Thoracic aorta (tissue), 2 donors: ENCODE results near the gene SLC49A4. TPM values are rescaled to one million over a fixed set of nuclear protein-coding genes. Genes with fewer than 3 reads are reported as not detected.

ENCODE experiments used
- ATAC-seq: fragments of 150-250 bp; one replicate; pipeline ENCODE4 v1.8.0; 2017; ENCODE audit warnings: low read depth; ENCODE audit not compliant: insufficient number of reproducible peaks, low FRiP score
- DNase-seq: peaks from one replicate; pipeline ENCODE4 v3.0.0-alpha.2; 2020; ENCODE audit warnings: low spot score
- H3K27ac ChIP-seq, 2 donors: fragments of 200-600 bp; sonication (generic); 1 replicate in 1 of 2; 2 replicates in 1 of 2; pipeline ENCODE4 v1.5.1; 2016; ENCODE audit warnings: mild to moderate bottlenecking in 2 of 2, moderate library complexity in 2 of 2
- H3K27me3 ChIP-seq: fragments of 200-600 bp; sonication (generic); replicated peaks from 2 replicates; pipeline ENCODE4 v1.6.0; 2016; ENCODE audit warnings: mild to moderate bottlenecking; ENCODE audit not compliant: insufficient read depth
- H3K36me3 ChIP-seq: fragments of 200-600 bp; sonication (generic); one replicate; pipeline ENCODE4 v1.5.1; 2016
- H3K4me1 ChIP-seq, 2 donors: fragments of 200-600 bp; sonication (generic); 1 replicate in 1 of 2; 2 replicates in 1 of 2; pipeline versions ENCODE4 v1.5.1 to v1.6.0; 2016; ENCODE audit warnings: low read depth in 2 of 2, mild to moderate bottlenecking in 1 of 2; ENCODE audit not compliant: control insufficient read depth in 1 of 2
- H3K4me3 ChIP-seq: fragments of 200-600 bp; sonication (generic); 2 replicates; pipeline ENCODE4 v1.5.1; 2016; ENCODE audit warnings: mild to moderate bottlenecking
- H3K9me3 ChIP-seq: fragments of 200-600 bp; sonication (generic); 2 replicates; pipeline ENCODE4 v1.5.1; 2016
- CTCF ChIP-seq: fragments of 200-600 bp; sonication (generic); IDR thresholded peaks from one replicate; pipeline ENCODE4 v1.5.1; 2019; ENCODE audit warnings: antibody characterized with exemption
- total RNA-seq, 2 donors: library from RNA; depleted of rRNA; stranded (reverse); fragments of >200 nt; gene quantifications; one replicate each; pipeline versions ENCODE4 v1.1.0 to v1.2.3, GENCODE V29; 2016

Gene SLC49A4
- total RNA-seq, 2 donors from 2014 or later: 17.4 to 20.0 TPM

DNA sequence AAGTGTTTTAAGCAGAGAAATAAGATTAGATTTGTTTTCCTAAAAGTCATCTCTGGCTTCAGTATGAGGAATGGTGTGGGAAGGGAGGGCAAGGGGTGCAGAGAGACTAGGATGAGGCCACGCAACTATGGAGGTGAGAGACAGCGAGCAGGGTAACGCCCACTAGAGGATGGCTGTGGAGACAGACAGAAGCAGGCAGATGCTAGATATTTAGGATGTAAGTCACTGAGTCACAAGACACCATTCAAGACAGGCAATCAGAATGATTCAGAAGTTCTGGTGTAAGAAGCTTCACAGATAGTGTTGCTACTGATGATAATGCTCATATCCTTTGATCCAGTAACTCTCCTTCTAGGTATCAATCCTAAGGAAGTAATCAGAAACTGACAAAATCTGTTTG, 20.3 kb upstream of the SLC49A4 start:
- Histone ChIP-seq H3K36me3 (no peaks in the 10 kb centered on the region), H3K27ac (no peak overlapping the region), H3K4me3 (no peak overlapping the region), H3K9me3 (no peaks in the 10 kb centered on the region), H3K4me1 (peaks cover 0 to 3% of the 10 kb centered on the region in 2 donors), H3K27me3 (no peaks in the 10 kb centered on the region)
- no peak for TF ChIP-seq CTCF
- DNase-seq: no peak
- ATAC-seq: no peak

DNA sequence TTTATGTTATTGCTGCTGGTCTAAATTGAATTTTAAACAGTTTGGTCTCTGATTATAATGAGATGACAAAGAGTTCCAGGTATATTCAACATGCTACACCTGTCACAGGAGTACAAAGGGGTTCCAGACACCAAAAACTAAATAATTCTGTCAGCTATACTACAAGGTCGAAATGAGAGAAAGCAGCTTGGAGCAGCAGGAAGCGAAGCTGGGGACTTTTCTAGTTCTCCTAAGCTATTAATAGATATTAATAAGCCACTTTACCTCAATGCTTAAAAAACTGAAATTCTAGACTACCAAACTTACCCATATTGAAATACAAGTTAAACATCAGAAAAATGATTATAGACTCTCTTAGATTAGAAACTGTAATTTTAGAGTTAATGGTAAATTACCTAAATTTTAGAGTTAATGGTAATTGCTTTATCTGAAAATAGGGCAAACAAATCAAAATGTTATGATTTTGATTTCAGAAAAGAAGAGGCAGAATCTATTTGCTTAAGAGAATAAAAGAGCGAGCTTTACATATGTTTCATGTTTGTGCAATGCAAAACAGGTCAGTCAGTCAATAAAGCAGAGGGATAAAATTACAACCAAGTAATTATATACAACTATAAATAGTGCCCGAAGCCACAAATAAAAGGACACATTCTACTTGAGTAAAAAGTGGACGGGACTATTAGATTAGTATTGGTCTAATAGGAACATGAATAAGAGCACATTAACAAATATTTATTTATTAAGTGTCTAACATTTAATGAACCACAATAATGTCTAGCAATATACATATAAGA, 18.0 kb upstream of the SLC49A4 start:
- TF ChIP-seq CTCF: no peak
- H3K27me3 ChIP-seq: no peaks in the 10 kb centered on the region
- H3K4me1 ChIP-seq: peaks cover 0 to 3% of the 10 kb centered on the region in 2 donors
- no peak overlapping the region for H3K4me3 ChIP-seq
- no peaks in the 10 kb centered on the region for H3K9me3 ChIP-seq
- ATAC-seq (no peak), DNase-seq (no peak)
- H3K36me3 ChIP-seq: no peaks in the 10 kb centered on the region
- H3K27ac ChIP-seq: no peak overlapping the region

GRCh38 chr3:122777563-122777962, 17.3 kb upstream of the SLC49A4 start:
- Histone ChIP-seq H3K9me3 (no peaks in the 10 kb centered on the region), H3K4me3 (no peak overlapping the region), H3K27me3 (no peaks in the 10 kb centered on the region), H3K27ac (no peak overlapping the region), H3K4me1 (peaks cover 0 to 3% of the 10 kb centered on the region in 2 donors), H3K36me3 (no peaks in the 10 kb centered on the region)
- ATAC-seq (no peak), DNase-seq (no peak)
- TF ChIP-seq CTCF: no peak

DNA sequence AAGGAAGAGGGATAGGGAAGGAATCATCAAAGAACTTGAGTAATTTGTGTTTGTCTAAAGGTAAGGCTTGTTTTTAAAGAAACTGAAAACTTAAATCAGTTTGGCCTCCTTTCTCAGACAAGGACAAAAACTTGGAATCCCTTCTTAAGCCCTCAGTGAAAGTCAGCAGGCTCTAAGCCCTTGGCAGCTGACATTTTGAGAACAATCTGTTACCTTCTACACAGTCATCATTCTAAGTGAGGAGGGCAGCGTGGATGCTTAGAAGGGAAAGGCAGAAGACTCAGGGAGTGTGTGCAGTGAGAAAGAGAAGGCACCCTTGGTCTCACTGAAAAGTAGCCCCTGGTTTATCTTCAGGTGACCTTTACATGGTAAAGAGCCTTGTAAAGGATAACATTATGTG, 12.1 kb upstream of the SLC49A4 start:
- Histone ChIP-seq H3K27ac (no peak overlapping the region), H3K4me1 (no peaks in the 10 kb centered on the region), H3K4me3 (no peak overlapping the region), H3K36me3 (no peaks in the 10 kb centered on the region), H3K27me3 (no peaks in the 10 kb centered on the region), H3K9me3 (no peaks in the 10 kb centered on the region)
- DNase-seq (no peak), ATAC-seq (no peak)
- no peak for TF ChIP-seq CTCF

GRCh38 chr3:122784436-122784835, 10.4 kb upstream of the SLC49A4 start:
- no peak overlapping the region for H3K27ac ChIP-seq
- DNase-seq: no peak
- no peaks in the 10 kb centered on the region for H3K9me3 ChIP-seq
- no peaks in the 10 kb centered on the region for H3K4me1 ChIP-seq
- no peak overlapping the region for H3K4me3 ChIP-seq
- ATAC-seq: no peak
- H3K36me3 ChIP-seq: no peaks in the 10 kb centered on the region
- H3K27me3 ChIP-seq: no peaks in the 10 kb centered on the region
- TF ChIP-seq CTCF: no peak
